GM12878 (cell line): ENCODE measurements around the gene ANKRD28.

ENCODE experiments used
- BCL11A ChIP-seq: IDR thresholded peaks from 2 replicates; pipeline ENCODE4 v1.6.1; 2011; ENCODE audit warnings: low read depth, low read length
- CHD4 ChIP-seq: fragments of 200-600 bp; sonication (generic); IDR thresholded peaks from 2 replicates; pipeline ENCODE4 v1.6.1; 2016; ENCODE audit warnings: mild to moderate bottlenecking
- EP300 ChIP-seq, 2 experiments: fragments of 150-350 bp in 1 of 2; IDR thresholded peaks; 2 replicates each; pipeline ENCODE4 v1.6.1; 2011 to 2012; ENCODE audit warnings: low read depth in 2 of 2, low read length in 2 of 2, borderline replicate concordance in 1 of 2, improper control_type of control experiment in 1 of 2, inconsistent platforms in 1 of 2; ENCODE audit not compliant: control insufficient read depth in 1 of 2
- EZH2 ChIP-seq: IDR thresholded peaks from 2 replicates; pipeline ENCODE4 v1.6.1; 2012; ENCODE audit warnings: low read depth, mild to moderate bottlenecking, control low read depth, inconsistent platforms, low read length, borderline replicate concordance; ENCODE audit not compliant: control insufficient read depth
- JUND ChIP-seq: IDR thresholded peaks from 2 replicates; pipeline ENCODE4 v1.6.1; 2012; ENCODE audit warnings: low read depth, mild to moderate bottlenecking, low read length, improper control_type of control experiment, moderate library complexity
- RCOR1 ChIP-seq: conservative IDR thresholded peaks from 2 replicates; pipeline ENCODE4 v1.6.1; 2012; ENCODE audit warnings: low read depth, low read length, improper control_type of control experiment
- TAF1 ChIP-seq: IDR thresholded peaks from 2 replicates; pipeline ENCODE4 v1.6.1; 2011; ENCODE audit warnings: mild to moderate bottlenecking, low read depth, low read length, borderline replicate concordance
- TF ChIP-seq, protein P1 (sequence below), 3 experiments: IDR thresholded peaks in 2 of 3; conservative IDR thresholded peaks in 1 of 3; 2 replicates each; pipeline ENCODE4 v1.5.1; 2011; ENCODE audit warnings: low read depth in 3 of 3, low read length in 3 of 3, mild to moderate bottlenecking in 3 of 3, control low read depth in 2 of 3, moderate library complexity in 2 of 3, inconsistent platforms in 1 of 3, mixed read lengths in 1 of 3; ENCODE audit not compliant: control insufficient read depth in 2 of 3, insufficient read depth in 1 of 3; ENCODE audit errors: extremely low read depth in 1 of 3
- TF ChIP-seq, protein P2 (sequence below): IDR thresholded peaks from 2 replicates; pipeline ENCODE4 v1.6.1; 2012; ENCODE audit warnings: mild to moderate bottlenecking, low read depth, low read length
- TF ChIP-seq, protein P3 (sequence below): fragments of 450-650 bp; IDR thresholded peaks from 2 replicates; pipeline ENCODE4 v1.6.1; 2016; ENCODE audit warnings: mild to moderate bottlenecking, moderate library complexity, borderline replicate concordance
- TF ChIP-seq, protein P4 (sequence below): IDR thresholded peaks from 2 replicates; pipeline ENCODE4 v1.6.1; 2012; ENCODE audit warnings: low read depth, low read length, improper control_type of control experiment

DNA sequence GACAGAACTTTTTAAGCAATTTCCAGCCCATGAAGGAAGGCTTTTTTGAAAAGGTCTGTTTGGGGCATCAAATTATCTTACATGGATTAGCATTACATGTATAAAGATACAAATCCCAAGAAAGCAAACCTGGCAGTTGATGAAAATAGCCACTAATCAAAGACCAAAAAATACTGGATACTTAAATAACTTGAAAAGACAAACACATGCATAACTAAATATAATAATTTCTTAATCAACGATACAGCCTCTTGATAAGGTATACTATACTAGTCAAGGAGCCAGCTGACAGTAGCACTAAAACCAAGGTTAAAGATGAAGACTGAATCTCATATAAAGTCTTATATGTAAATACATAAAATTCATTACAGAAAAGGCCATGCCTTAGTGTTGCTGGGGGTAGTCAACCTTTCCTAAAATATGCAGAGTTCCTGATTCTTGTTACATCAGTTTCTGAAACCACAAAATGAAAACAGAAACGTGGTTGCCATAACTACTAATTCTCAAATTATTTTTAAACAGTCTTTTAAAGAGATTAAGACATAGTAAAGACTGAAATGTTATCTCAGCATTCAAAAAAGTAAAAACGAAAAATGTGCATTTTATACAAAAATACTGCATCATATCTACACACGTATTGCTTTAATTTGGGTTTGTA, 2.0 kb downstream of the ANKRD28 start:
- TF ChIP-seq RCOR1 (no peak), BCL11A (no peak), TAF1 (no peak), JUND (no peak), EP300 (IDR thresholded peaks at IDR 0.05; ENCODE audit: borderline replicate concordance in 1 of 2, control insufficient read depth in 1 of 2, low read depth in 2 of 2, low read length in 2 of 2) (peak in 1 of 2 experiments; percentile 79; a peak in 1 of 4 replicates), EZH2 (no peak), CHD4 (no peak)
- TF ChIP-seq, protein P1, sequence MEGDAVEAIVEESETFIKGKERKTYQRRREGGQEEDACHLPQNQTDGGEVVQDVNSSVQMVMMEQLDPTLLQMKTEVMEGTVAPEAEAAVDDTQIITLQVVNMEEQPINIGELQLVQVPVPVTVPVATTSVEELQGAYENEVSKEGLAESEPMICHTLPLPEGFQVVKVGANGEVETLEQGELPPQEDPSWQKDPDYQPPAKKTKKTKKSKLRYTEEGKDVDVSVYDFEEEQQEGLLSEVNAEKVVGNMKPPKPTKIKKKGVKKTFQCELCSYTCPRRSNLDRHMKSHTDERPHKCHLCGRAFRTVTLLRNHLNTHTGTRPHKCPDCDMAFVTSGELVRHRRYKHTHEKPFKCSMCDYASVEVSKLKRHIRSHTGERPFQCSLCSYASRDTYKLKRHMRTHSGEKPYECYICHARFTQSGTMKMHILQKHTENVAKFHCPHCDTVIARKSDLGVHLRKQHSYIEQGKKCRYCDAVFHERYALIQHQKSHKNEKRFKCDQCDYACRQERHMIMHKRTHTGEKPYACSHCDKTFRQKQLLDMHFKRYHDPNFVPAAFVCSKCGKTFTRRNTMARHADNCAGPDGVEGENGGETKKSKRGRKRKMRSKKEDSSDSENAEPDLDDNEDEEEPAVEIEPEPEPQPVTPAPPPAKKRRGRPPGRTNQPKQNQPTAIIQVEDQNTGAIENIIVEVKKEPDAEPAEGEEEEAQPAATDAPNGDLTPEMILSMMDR (IDR thresholded peaks at IDR 0.05 in 2 of 3, conservative IDR thresholded peaks at IDR 0.05 in 1 of 3; ENCODE audit: control insufficient read depth in 2 of 3, extremely low read depth in 1 of 3, insufficient read depth in 1 of 3, low read depth in 3 of 3, low read length in 3 of 3), result no peak
- TF ChIP-seq, protein P2, sequence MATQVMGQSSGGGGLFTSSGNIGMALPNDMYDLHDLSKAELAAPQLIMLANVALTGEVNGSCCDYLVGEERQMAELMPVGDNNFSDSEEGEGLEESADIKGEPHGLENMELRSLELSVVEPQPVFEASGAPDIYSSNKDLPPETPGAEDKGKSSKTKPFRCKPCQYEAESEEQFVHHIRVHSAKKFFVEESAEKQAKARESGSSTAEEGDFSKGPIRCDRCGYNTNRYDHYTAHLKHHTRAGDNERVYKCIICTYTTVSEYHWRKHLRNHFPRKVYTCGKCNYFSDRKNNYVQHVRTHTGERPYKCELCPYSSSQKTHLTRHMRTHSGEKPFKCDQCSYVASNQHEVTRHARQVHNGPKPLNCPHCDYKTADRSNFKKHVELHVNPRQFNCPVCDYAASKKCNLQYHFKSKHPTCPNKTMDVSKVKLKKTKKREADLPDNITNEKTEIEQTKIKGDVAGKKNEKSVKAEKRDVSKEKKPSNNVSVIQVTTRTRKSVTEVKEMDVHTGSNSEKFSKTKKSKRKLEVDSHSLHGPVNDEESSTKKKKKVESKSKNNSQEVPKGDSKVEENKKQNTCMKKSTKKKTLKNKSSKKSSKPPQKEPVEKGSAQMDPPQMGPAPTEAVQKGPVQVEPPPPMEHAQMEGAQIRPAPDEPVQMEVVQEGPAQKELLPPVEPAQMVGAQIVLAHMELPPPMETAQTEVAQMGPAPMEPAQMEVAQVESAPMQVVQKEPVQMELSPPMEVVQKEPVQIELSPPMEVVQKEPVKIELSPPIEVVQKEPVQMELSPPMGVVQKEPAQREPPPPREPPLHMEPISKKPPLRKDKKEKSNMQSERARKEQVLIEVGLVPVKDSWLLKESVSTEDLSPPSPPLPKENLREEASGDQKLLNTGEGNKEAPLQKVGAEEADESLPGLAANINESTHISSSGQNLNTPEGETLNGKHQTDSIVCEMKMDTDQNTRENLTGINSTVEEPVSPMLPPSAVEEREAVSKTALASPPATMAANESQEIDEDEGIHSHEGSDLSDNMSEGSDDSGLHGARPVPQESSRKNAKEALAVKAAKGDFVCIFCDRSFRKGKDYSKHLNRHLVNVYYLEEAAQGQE, result no peak
- TF ChIP-seq, protein P3, sequence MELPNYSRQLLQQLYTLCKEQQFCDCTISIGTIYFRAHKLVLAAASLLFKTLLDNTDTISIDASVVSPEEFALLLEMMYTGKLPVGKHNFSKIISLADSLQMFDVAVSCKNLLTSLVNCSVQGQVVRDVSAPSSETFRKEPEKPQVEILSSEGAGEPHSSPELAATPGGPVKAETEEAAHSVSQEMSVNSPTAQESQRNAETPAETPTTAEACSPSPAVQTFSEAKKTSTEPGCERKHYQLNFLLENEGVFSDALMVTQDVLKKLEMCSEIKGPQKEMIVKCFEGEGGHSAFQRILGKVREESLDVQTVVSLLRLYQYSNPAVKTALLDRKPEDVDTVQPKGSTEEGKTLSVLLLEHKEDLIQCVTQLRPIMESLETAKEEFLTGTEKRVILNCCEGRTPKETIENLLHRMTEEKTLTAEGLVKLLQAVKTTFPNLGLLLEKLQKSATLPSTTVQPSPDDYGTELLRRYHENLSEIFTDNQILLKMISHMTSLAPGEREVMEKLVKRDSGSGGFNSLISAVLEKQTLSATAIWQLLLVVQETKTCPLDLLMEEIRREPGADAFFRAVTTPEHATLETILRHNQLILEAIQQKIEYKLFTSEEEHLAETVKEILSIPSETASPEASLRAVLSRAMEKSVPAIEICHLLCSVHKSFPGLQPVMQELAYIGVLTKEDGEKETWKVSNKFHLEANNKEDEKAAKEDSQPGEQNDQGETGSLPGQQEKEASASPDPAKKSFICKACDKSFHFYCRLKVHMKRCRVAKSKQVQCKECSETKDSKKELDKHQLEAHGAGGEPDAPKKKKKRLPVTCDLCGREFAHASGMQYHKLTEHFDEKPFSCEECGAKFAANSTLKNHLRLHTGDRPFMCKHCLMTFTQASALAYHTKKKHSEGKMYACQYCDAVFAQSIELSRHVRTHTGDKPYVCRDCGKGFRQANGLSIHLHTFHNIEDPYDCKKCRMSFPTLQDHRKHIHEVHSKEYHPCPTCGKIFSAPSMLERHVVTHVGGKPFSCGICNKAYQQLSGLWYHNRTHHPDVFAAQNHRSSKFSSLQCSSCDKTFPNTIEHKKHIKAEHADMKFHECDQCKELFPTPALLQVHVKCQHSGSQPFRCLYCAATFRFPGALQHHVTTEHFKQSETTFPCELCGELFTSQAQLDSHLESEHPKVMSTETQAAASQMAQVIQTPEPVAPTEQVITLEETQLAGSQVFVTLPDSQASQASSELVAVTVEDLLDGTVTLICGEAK, result peak; percentile 51; the same call in 1 of the 2 replicates
- TF ChIP-seq, protein P4, sequence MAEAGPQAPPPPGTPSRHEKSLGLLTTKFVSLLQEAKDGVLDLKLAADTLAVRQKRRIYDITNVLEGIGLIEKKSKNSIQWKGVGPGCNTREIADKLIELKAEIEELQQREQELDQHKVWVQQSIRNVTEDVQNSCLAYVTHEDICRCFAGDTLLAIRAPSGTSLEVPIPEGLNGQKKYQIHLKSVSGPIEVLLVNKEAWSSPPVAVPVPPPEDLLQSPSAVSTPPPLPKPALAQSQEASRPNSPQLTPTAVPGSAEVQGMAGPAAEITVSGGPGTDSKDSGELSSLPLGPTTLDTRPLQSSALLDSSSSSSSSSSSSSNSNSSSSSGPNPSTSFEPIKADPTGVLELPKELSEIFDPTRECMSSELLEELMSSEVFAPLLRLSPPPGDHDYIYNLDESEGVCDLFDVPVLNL, result no peak
